C4-2B (cell line): Measurements from ENCODE around the gene SP140.

ENCODE experiments used
- ZFX ChIP-seq: fragments of 450-650 bp; IDR thresholded peaks from 2 replicates; pipeline ENCODE4 v1.6.1; 2017
- TF ChIP-seq, protein P1 (sequence below): fragments of 450-650 bp; conservative IDR thresholded peaks from 2 replicates; pipeline ENCODE4 v1.5.1; 2017; ENCODE audit warnings: mild to moderate bottlenecking

DNA sequence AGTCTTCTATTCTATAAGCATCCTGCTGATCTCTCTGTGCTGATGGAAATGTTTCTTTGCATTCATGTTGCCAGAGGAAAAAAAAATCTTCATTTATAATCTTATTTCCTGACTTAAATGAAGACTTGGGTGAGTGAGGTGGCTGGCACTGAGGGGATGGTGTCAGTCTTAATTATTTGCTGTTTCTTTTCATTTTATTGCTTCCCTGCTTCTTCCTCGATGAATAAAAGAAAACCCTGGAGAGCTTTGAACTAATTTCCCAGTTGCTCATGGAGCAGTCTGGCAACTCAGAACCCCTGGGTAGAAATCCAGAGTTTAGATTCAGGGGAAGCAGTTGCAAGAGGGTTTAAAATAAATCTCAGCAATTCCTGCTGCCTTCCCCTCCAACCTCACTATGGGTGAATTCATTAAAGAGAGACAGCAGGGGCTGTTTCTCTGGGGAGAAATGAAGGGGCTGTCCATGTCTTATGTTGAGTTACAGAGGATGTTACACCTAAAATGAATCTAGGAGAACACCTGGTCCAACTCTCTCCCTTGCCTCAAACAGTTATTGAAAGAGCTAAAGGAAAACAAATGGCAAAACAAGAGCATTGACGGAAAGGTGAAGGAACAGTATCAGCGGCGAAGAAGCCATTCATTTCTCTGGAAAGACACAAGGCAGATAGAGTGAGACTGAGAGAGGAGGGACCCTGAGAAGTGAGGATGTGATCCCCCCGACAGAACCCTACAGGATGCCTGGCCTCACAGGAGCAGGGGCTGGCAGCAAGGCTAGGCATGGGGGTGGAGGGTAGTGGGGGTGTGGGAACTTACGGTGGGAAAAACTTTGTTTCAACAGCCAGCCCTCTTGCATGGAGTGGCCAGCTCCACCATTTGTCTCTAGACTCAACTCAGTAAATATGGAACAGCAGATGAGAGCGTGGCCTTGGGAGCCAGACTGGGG is 46.7 kb upstream of the SP140 start:
- TF ChIP-seq, protein P1, sequence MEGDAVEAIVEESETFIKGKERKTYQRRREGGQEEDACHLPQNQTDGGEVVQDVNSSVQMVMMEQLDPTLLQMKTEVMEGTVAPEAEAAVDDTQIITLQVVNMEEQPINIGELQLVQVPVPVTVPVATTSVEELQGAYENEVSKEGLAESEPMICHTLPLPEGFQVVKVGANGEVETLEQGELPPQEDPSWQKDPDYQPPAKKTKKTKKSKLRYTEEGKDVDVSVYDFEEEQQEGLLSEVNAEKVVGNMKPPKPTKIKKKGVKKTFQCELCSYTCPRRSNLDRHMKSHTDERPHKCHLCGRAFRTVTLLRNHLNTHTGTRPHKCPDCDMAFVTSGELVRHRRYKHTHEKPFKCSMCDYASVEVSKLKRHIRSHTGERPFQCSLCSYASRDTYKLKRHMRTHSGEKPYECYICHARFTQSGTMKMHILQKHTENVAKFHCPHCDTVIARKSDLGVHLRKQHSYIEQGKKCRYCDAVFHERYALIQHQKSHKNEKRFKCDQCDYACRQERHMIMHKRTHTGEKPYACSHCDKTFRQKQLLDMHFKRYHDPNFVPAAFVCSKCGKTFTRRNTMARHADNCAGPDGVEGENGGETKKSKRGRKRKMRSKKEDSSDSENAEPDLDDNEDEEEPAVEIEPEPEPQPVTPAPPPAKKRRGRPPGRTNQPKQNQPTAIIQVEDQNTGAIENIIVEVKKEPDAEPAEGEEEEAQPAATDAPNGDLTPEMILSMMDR, result no peak
- TF ChIP-seq ZFX, result no peak
